Body of pancreas (tissue), 4 donors: ENCODE data around the gene IGSF9. TPM values are rescaled to one million over a fixed set of nuclear protein-coding genes. Genes with fewer than 3 reads are reported as not detected.
A peak's percentile ranks its signal among the peaks of the same experiment; 100 is the strongest.

ENCODE experiments used
- ATAC-seq: fragments of 150-250 bp; one replicate; pipeline ENCODE4 v1.9.1; 2016
- DNase-seq, 4 donors: peaks; one replicate each; pipeline ENCODE4 v3.0.0-alpha.2; 2019
- H3K27ac ChIP-seq, 4 donors: fragments of 200-600 bp; sonication (generic); 1 replicate in 3 of 4; 2 replicates in 1 of 4; pipeline versions ENCODE4 v1.5.1 to v1.6.1; 2016 to 2019; ENCODE audit warnings: mild to moderate bottlenecking in 1 of 4, mixed read lengths in 1 of 4, moderate library complexity in 1 of 4
- H3K27me3 ChIP-seq, 2 donors: fragments of 200-600 bp; sonication (generic); one replicate each; pipeline ENCODE4 v1.6.0; 2016; ENCODE audit warnings: mild to moderate bottlenecking in 1 of 2
- H3K36me3 ChIP-seq, 2 donors: fragments of 200-600 bp; sonication (generic); replicated peaks in 1 of 2; 2 replicates each; pipeline ENCODE4 v1.5.1; 2016; ENCODE audit warnings: low read depth in 2 of 2; ENCODE audit not compliant: insufficient read depth in 1 of 2
- H3K4me1 ChIP-seq: fragments of 200-600 bp; sonication (generic); one replicate; pipeline ENCODE4 v1.6.0; 2016
- H3K4me3 ChIP-seq, 2 donors: fragments of 200-600 bp; sonication (generic); 1 replicate in 1 of 2; 2 replicates in 1 of 2; pipeline ENCODE4 v1.5.1; 2016 to 2019
- H3K9me3 ChIP-seq, 3 donors: fragments of 200-600 bp; sonication (generic); 1 replicate in 2 of 3; 2 replicates in 1 of 3; pipeline ENCODE4 v1.5.1; 2016
- CTCF ChIP-seq, 7 experiments: fragments of 450-650 bp in 4 of 7; fragments of 200-600 bp in 3 of 7; sonication (generic) in 3 of 7; IDR thresholded peaks; one replicate each; pipeline ENCODE4 v1.5.1; 2016 to 2019; ENCODE audit warnings: antibody characterized with exemption in 7 of 7
- POLR2A ChIP-seq, 3 donors: fragments of 450-650 bp; IDR thresholded peaks; one replicate each; pipeline ENCODE4 v1.6.1; 2016; ENCODE audit warnings: antibody characterized with exemption in 3 of 3, mild to moderate bottlenecking in 2 of 3
- WGBS, 2 donors: methylation state at CpG; one replicate each; pipeline ENCODE4 v1.1.5; 2017; 5-methylcytosine and 5-hydroxymethylcytosine counted together
- intact Hi-C: fragments of 100-400 bp; cut with DNase I; formaldehyde crosslinking; loops from one replicate; pipeline ENCODE4 v1.15.1; 2023
- total RNA-seq, 2 donors: library from RNA; depleted of rRNA; stranded (reverse); fragments of >200 nt; gene quantifications; one replicate each; pipeline ENCODE4 v1.1.0, GENCODE V29; 2016

The IGSF9 gene
- total RNA-seq, 2 donors from 2014 or later: 2.3 to 4.9 TPM

GRCh38 chr1:159927849-159928431, 17.5 kb downstream of the IGSF9 start:
- H3K4me3 ChIP-seq: no peak overlapping the region
- 75 to 89% methylated on average over 6 to 10 of the region's 13 CpGs for WGBS, 2 donors
- no peak for ATAC-seq

GRCh38 chr1:159927211-159927848, 18.1 kb downstream of the IGSF9 start:
- Histone ChIP-seq H3K27ac (peak overlapping the region in 1 of 4 donors; percentile 94), H3K4me1 (peaks cover 53% of the 10 kb centered on the region), H3K9me3 (no peaks in the 10 kb centered on the region), H3K36me3 (no peaks in the 10 kb centered on the region), H3K27me3 (no peaks in the 10 kb centered on the region), H3K4me3 (no peak overlapping the region)
- DNase-seq: no peak
- WGBS, 2 donors: 85 to 89% methylated on average over 15 to 16 of the region's 16 CpGs
- intact Hi-C loops: no loop called here
- no peak for ATAC-seq
- TF ChIP-seq POLR2A (IDR thresholded peaks at IDR 0.05) (no peak), CTCF (IDR thresholded peaks at IDR 0.05) (no peak)

More at GRCh38 chr1:159927849-159928431, 17.5 kb downstream of the IGSF9 start:
- DNase-seq: no peak
- Histone ChIP-seq H3K4me1 (peaks cover 47% of the 10 kb centered on the region), H3K9me3 (no peaks in the 10 kb centered on the region), H3K27me3 (no peaks in the 10 kb centered on the region), H3K36me3 (no peaks in the 10 kb centered on the region), H3K27ac (no peak overlapping the region)
- intact Hi-C loops: no loop called here
- TF ChIP-seq POLR2A (IDR thresholded peaks at IDR 0.05) (no peak), CTCF (IDR thresholded peaks at IDR 0.05) (no peak)

- no peaks in the 10 kb centered on the region for H3K9me3 ChIP-seq
- 6 to 10% methylated on average over 5 to 7 of the region's 7 CpGs for WGBS, 2 donors
- H3K27me3 ChIP-seq: no peaks in the 10 kb centered on the region
- peaks cover 67% of the 10 kb centered on the region for H3K4me1 ChIP-seq
- H3K4me3 ChIP-seq: peak overlapping the region; percentile 49 to 54
- no peaks in the 10 kb centered on the region for H3K36me3 ChIP-seq
- intact Hi-C loops: no loop called here
- no peak for TF ChIP-seq CTCF (IDR thresholded peaks at IDR 0.05)
- peak overlapping the region; percentile 94 to 99 (median 97) for H3K27ac ChIP-seq
- no peak for ATAC-seq
- DNase-seq: peak; percentile 56 to 62 (median 61)
Measured at GRCh38 chr1:159925719-159926078, 19.7 kb downstream of the IGSF9 start.

GRCh38 chr1:159924791-159925718, 20.4 kb downstream of the IGSF9 start, which contains the start of gene TAGLN2:
Gene TAGLN2, minus strand, starts transcription at chr1:159925507. Its CDS starts 4,998 bp downstream, at chr1:159920509.
- H3K4me3 ChIP-seq: peak within 1 kb of the TSS; percentile 49 to 54
- H3K27me3 ChIP-seq: no peaks in the 10 kb centered on the region
- TF ChIP-seq CTCF (IDR thresholded peaks at IDR 0.05) (peak in 1 of 7 experiments; percentile 15), POLR2A (IDR thresholded peaks at IDR 0.05) (peak; percentile 97 to 99 (median 99))
- H3K9me3 ChIP-seq: no peaks in the 10 kb centered on the region
- peaks cover 67% of the 10 kb centered on the region for H3K4me1 ChIP-seq
- WGBS, 2 donors: 0% methylated on average over 35 to 57 of the region's 58 CpGs
- DNase-seq (peak; percentile 91 to 92 (median 92)), ATAC-seq (peak; percentile 62)
- peaks cover 0 to 1% of the 10 kb centered on the region in 2 donors for H3K36me3 ChIP-seq
- H3K27ac ChIP-seq: peak within 1 kb of the TSS; percentile 94 to 99 (median 97)
- intact Hi-C loops: no loop called here
